H9 (cell line): ENCODE results near the gene MOCS1. TPM values are rescaled to one million over a fixed set of nuclear protein-coding genes. Genes with fewer than 3 reads are reported as not detected.

Experiments
- DNase-seq: peaks from one replicate; pipeline ENCODE4 v3.0.0-alpha.2; 2017
- H2AFZ ChIP-seq: one replicate; pipeline ENCODE4 v1.6.1; 2013; ENCODE audit warnings: mild to moderate bottlenecking, low read length, control low read depth, moderate library complexity
- H2AK5ac ChIP-seq: 2 replicates; pipeline ENCODE4 v1.6.1; 2013; ENCODE audit warnings: low read length, control low read depth, mixed read lengths; ENCODE audit not compliant: insufficient read length
- H2BK120ac ChIP-seq: one replicate; pipeline ENCODE4 v1.6.1; 2013; ENCODE audit warnings: low read depth, mild to moderate bottlenecking, low read length, control low read depth, inconsistent platforms; ENCODE audit not compliant: poor library complexity, severe bottlenecking
- H2BK12ac ChIP-seq: 2 replicates; pipeline ENCODE4 v1.6.1; 2013; ENCODE audit warnings: low read length, control low read depth, mixed read lengths, low read depth; ENCODE audit not compliant: insufficient read length
- H2BK15ac ChIP-seq: 2 replicates; pipeline ENCODE4 v1.6.1; 2013; ENCODE audit warnings: low read depth, low read length, control low read depth
- H2BK20ac ChIP-seq: one replicate; pipeline ENCODE4 v1.6.1; 2013; ENCODE audit warnings: low read depth, mild to moderate bottlenecking, low read length, control low read depth, inconsistent platforms; ENCODE audit not compliant: poor library complexity, severe bottlenecking
- H2BK5ac ChIP-seq: 2 replicates; pipeline ENCODE4 v1.6.1; 2013; ENCODE audit warnings: low read length, control low read depth, mixed read lengths; ENCODE audit not compliant: insufficient read length
- H3K14ac ChIP-seq: 2 replicates; pipeline ENCODE4 v1.6.1; 2013; ENCODE audit warnings: low read length, control low read depth; ENCODE audit not compliant: insufficient read depth
- H3K18ac ChIP-seq: 2 replicates; pipeline ENCODE4 v1.6.1; 2013; ENCODE audit warnings: low read depth, mild to moderate bottlenecking, mixed read lengths, low read length, control low read depth; ENCODE audit not compliant: insufficient read length
- H3K23ac ChIP-seq: 2 replicates; pipeline ENCODE4 v1.6.1; 2013; ENCODE audit warnings: low read length, control low read depth, mixed read lengths, low read depth; ENCODE audit not compliant: insufficient read length
- H3K23me2 ChIP-seq: 2 replicates; pipeline ENCODE4 v1.6.1; 2013; ENCODE audit warnings: low read depth, mild to moderate bottlenecking, mixed read lengths, low read length, control low read depth; ENCODE audit not compliant: insufficient read length, poor library complexity, severe bottlenecking
- H3K27ac ChIP-seq: 2 replicates; pipeline ENCODE4 v1.5.1; 2013; ENCODE audit warnings: low read length, control low read depth, mixed read lengths, low read depth; ENCODE audit not compliant: insufficient read length
- H3K27me3 ChIP-seq: 2 replicates; pipeline ENCODE4 v1.6.1; 2013; ENCODE audit warnings: low read length, control low read depth, inconsistent platforms; ENCODE audit not compliant: insufficient read depth
- H3K4ac ChIP-seq: 2 replicates; pipeline ENCODE4 v1.6.1; 2013; ENCODE audit warnings: low read depth, mild to moderate bottlenecking, control low read depth, inconsistent platforms, low read length, moderate library complexity
- H3K4me1 ChIP-seq: 2 replicates; pipeline ENCODE4 v1.6.1; 2013; ENCODE audit warnings: low read length, control low read depth, inconsistent platforms; ENCODE audit not compliant: insufficient read depth
- H3K4me2 ChIP-seq: 2 replicates; pipeline ENCODE4 v1.6.1; 2013; ENCODE audit warnings: low read length, control low read depth, mixed read lengths; ENCODE audit not compliant: insufficient read length, insufficient read depth
- H3K56ac ChIP-seq: 2 replicates; pipeline ENCODE4 v1.6.1; 2013; ENCODE audit warnings: low read depth, mild to moderate bottlenecking, mixed read lengths, low read length, control low read depth; ENCODE audit not compliant: insufficient read length
- H3K79me1 ChIP-seq: 2 replicates; pipeline ENCODE4 v1.6.1; 2013; ENCODE audit warnings: low read depth, mild to moderate bottlenecking, moderate library complexity, low read length, control low read depth, inconsistent platforms; ENCODE audit not compliant: insufficient read depth, poor library complexity, severe bottlenecking
- H3K79me2 ChIP-seq: 2 replicates; pipeline ENCODE4 v1.6.1; 2013; ENCODE audit warnings: low read length, control low read depth, inconsistent platforms; ENCODE audit not compliant: insufficient read depth
- H3K9ac ChIP-seq: 2 replicates; pipeline ENCODE4 v1.6.1; 2013; ENCODE audit warnings: low read length, control low read depth, mixed read lengths; ENCODE audit not compliant: insufficient read length; ENCODE audit errors: extremely low read depth
- H3K9me3 ChIP-seq: one replicate; pipeline ENCODE4 v1.6.1; 2013; ENCODE audit warnings: low read depth, low read length, inconsistent platforms; ENCODE audit not compliant: control insufficient read depth
- H3T11ph ChIP-seq: one replicate; pipeline ENCODE4 v1.6.1; 2013; ENCODE audit warnings: mild to moderate bottlenecking, low read length, control low read depth, inconsistent platforms
- H4K20me1 ChIP-seq: one replicate; pipeline ENCODE4 v1.6.1; 2013; ENCODE audit not compliant: control insufficient read depth, insufficient read length, insufficient read depth
- H4K5ac ChIP-seq: 2 replicates; pipeline ENCODE4 v1.6.1; 2013; ENCODE audit warnings: low read depth, mild to moderate bottlenecking, mixed read lengths, low read length, control low read depth; ENCODE audit not compliant: insufficient read length
- H4K8ac ChIP-seq: replicated peaks from 2 replicates; pipeline ENCODE4 v1.6.1; 2013; ENCODE audit warnings: low read length, control low read depth, mixed read lengths, low read depth; ENCODE audit not compliant: insufficient read length
- H4K91ac ChIP-seq: 2 replicates; pipeline ENCODE4 v1.6.1; 2013; ENCODE audit warnings: low read depth, mild to moderate bottlenecking, moderate library complexity, mixed read lengths, low read length, control low read depth; ENCODE audit not compliant: insufficient read length
- H3K27ac Mint-ChIP-seq, 3 experiments: 2 replicates in 2 of 3; 3 replicates in 1 of 3; pipeline ENCODE4 v1.8.0; 2020 to 2021; ENCODE audit warnings: mixed read lengths in 3 of 3, mild to moderate bottlenecking in 1 of 3, moderate library complexity in 1 of 3
- H3K27me3 Mint-ChIP-seq: 2 replicates; pipeline ENCODE4 v1.8.0; 2021; ENCODE audit warnings: low read depth, mild to moderate bottlenecking, moderate library complexity, mixed read lengths
- H3K36me3 Mint-ChIP-seq, 3 experiments: 2 replicates in 2 of 3; 3 replicates in 1 of 3; pipeline ENCODE4 v1.8.0; 2020 to 2021; ENCODE audit warnings: low read depth in 3 of 3, mixed read lengths in 3 of 3; ENCODE audit not compliant: insufficient read depth in 1 of 3
- H3K4me1 Mint-ChIP-seq, 2 experiments: 2 replicates each; pipeline ENCODE4 v1.8.0; 2020; ENCODE audit warnings: mixed read lengths in 2 of 2
- H3K4me3 Mint-ChIP-seq, 2 experiments: 2 replicates in 1 of 2; 3 replicates in 1 of 2; pipeline ENCODE4 v1.8.0; 2020 to 2021; ENCODE audit warnings: mild to moderate bottlenecking in 2 of 2, mixed read lengths in 2 of 2, moderate library complexity in 1 of 2
- H3K9me3 Mint-ChIP-seq, 2 experiments: 2 replicates in 1 of 2; 3 replicates in 1 of 2; pipeline ENCODE4 v1.8.0; 2020; ENCODE audit warnings: mild to moderate bottlenecking in 2 of 2, mixed read lengths in 2 of 2, moderate library complexity in 1 of 2
- total RNA-seq: library from RNA; stranded (reverse); gene quantifications from 2 replicates; pipeline ENCODE4 v1.2.1, GENCODE V29; 2021
- TF ChIP-seq, protein P1 (sequence below): fragments of 200-600 bp; sonication (generic); conservative IDR thresholded peaks from 3 replicates; pipeline ENCODE4 v1.8.0; 2021; ENCODE audit warnings: antibody characterized with exemption, mild to moderate bottlenecking

Gene MOCS1
- total RNA-seq, 1 experiment from 2014 or later = 15.2 TPM

GRCh38 chr6:39950125-39950720, 16.0 kb upstream of the MOCS1 start:
- Histone ChIP-seq H4K8ac (no peak overlapping the region), H3K18ac (no peak overlapping the region), H3K9ac (no peak overlapping the region), H2BK120ac (no peak overlapping the region), H2AK5ac (no peak overlapping the region), H2AFZ (no peak overlapping the region), H3K23ac (no peak overlapping the region), H2BK20ac (no peak overlapping the region), H3K4me2 (no peak overlapping the region), H3T11ph (no peak overlapping the region), H2BK5ac (no peak overlapping the region), H3K27ac (no peak overlapping the region), H3K79me2 (no peaks in the 10 kb centered on the region), H3K27me3 (no peaks in the 10 kb centered on the region), H2BK12ac (no peak overlapping the region), H3K79me1 (no peaks in the 10 kb centered on the region), H3K4me1 (peaks cover 17% of the 10 kb centered on the region; the same call in 1 of the 2 replicates), H3K9me3 (no peaks in the 10 kb centered on the region), H4K5ac (no peak overlapping the region), H3K56ac (no peak overlapping the region), H3K14ac (no peak overlapping the region), H4K91ac (no peak overlapping the region), H2BK15ac (no peak overlapping the region), H3K4ac (no peak overlapping the region), H4K20me1 (no peaks in the 10 kb centered on the region), H3K23me2 (peaks cover 5% of the 10 kb centered on the region)
- Mint-ChIP-seq H3K27ac (no peak overlapping the region), H3K27me3 (no peaks in the 10 kb centered on the region), H3K36me3 (no peaks in the 10 kb centered on the region), H3K9me3 (peaks cover 0 to 3% of the 10 kb centered on the region in 2 experiments; a peak in 2 of 5 replicates), H3K4me3 (no peak overlapping the region), H3K4me1 (peaks cover 0 to 19% of the 10 kb centered on the region in 2 experiments; a peak in 3 of 4 replicates)
- DNase-seq = no peak
- TF ChIP-seq, protein P1, sequence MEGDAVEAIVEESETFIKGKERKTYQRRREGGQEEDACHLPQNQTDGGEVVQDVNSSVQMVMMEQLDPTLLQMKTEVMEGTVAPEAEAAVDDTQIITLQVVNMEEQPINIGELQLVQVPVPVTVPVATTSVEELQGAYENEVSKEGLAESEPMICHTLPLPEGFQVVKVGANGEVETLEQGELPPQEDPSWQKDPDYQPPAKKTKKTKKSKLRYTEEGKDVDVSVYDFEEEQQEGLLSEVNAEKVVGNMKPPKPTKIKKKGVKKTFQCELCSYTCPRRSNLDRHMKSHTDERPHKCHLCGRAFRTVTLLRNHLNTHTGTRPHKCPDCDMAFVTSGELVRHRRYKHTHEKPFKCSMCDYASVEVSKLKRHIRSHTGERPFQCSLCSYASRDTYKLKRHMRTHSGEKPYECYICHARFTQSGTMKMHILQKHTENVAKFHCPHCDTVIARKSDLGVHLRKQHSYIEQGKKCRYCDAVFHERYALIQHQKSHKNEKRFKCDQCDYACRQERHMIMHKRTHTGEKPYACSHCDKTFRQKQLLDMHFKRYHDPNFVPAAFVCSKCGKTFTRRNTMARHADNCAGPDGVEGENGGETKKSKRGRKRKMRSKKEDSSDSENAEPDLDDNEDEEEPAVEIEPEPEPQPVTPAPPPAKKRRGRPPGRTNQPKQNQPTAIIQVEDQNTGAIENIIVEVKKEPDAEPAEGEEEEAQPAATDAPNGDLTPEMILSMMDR = no peak
